Stimulated activated CD8-positive, alpha-beta memory T cell treated with anti-CD3 and anti-CD28 coated beads, Interleukin-4, amount 100 ng/mL, for 4 hours (primary cell): Measurements from ENCODE around the gene CRBN.

Experiments
- DNase-seq, 2 donors: peaks; one replicate each; pipeline ENCODE4 v3.0.0-alpha.2; 2020; ENCODE audit warnings: low read depth in 2 of 2, low spot score in 1 of 2

The CRBN gene

GRCh38 chr3:3113042-3113709 is 66.3 kb downstream of the CRBN start:
- DNase-seq = no peak

- no peak for DNase-seq
Observed at GRCh38 chr3:3110749-3111361, 68.6 kb downstream of the CRBN start.

GRCh38 chr3:3110299-3110630 is 69.2 kb downstream of the CRBN start, which contains the start of gene IL5RA:
Gene IL5RA, minus strand, starts transcription at chr3:3110374. Its CDS starts 5,390 bp downstream, at chr3:3104984.
- DNase-seq = no peak

GRCh38 chr3:3109407-3110298 is 69.8 kb downstream of the CRBN start:
- DNase-seq = no peak

GRCh38 chr3:3107858-3108257 is 71.6 kb downstream of the CRBN start:
- no peak for DNase-seq

- no peak for DNase-seq
Observed at GRCh38 chr3:3107181-3107580, 72.3 kb downstream of the CRBN start.

- no peak for DNase-seq
Observed at GRCh38 chr3:3105815-3106214, 73.7 kb downstream of the CRBN start.

GRCh38 chr3:3105246-3105645 is 74.2 kb downstream of the CRBN start:
- no peak for DNase-seq

GRCh38 chr3:3102751-3103150 is 76.7 kb downstream of the CRBN start:
- no peak for DNase-seq

GRCh38 chr3:3101660-3102458 is 77.6 kb downstream of the CRBN start:
- DNase-seq = no peak
